UCSD-AML1 (cell line): Measurements from ENCODE around the gene MAGED2.
"Not testable (repeated sequence)": the region's sequence is repeated elsewhere in the genome, so short reads cannot be mapped to it uniquely, and the experiment has no call there.

Source experiments
- DNase-seq: peaks from one replicate; lab custom pipeline; 2025; ENCODE audit not compliant: unreplicated experiment; lab: John Stamatoyannopoulos, UW

MAGED2 gene

GRCh38 chrX:54807524-54808108 is at the start of gene MAGED2:
Gene MAGED2 (plus strand): TSS chrX:54807745. CDS start chrX:54809332, 1,587 bp downstream.
- DNase-seq: peak; percentile 61

- no peak for DNase-seq
Measured at GRCh38 chrX:54758114-54759055, 49.2 kb upstream of the MAGED2 start.

- DNase-seq: not testable (repeated sequence)
Measured at GRCh38 chrX:54774391-54775094, 33.0 kb upstream of the MAGED2 start.

GRCh38 chrX:54776061-54776460 is 31.5 kb upstream of the MAGED2 start:
- no peak for DNase-seq

GRCh38 chrX:54776987-54777672 is 30.4 kb upstream of the MAGED2 start:
- no peak for DNase-seq

- peak; percentile 21 for DNase-seq
Measured at GRCh38 chrX:54785901-54786300, 21.6 kb upstream of the MAGED2 start.

GRCh38 chrX:54786967-54787366 is 20.6 kb upstream of the MAGED2 start:
- DNase-seq: peak; percentile 19

GRCh38 chrX:54788446-54788845 is 19.1 kb upstream of the MAGED2 start:
- DNase-seq: no peak

GRCh38 chrX:54789405-54789804 is 18.1 kb upstream of the MAGED2 start:
- DNase-seq: not testable (repeated sequence)

- no peak for DNase-seq
Measured at GRCh38 chrX:54794028-54794427, 13.5 kb upstream of the MAGED2 start.

GRCh38 chrX:54794795-54795194 is 12.8 kb upstream of the MAGED2 start:
- no peak for DNase-seq

- no peak for DNase-seq
Measured at GRCh38 chrX:54798137-54798536, 9.4 kb upstream of the MAGED2 start, which contains the start of gene ITIH6. Gene ITIH6 (minus strand): TSS chrX:54798255. CDS start chrX:54798210, 45 bp downstream.

- DNase-seq: no peak
Measured at GRCh38 chrX:54799046-54799445, 8.5 kb upstream of the MAGED2 start.

GRCh38 chrX:54808109-54808604 is 612 bp downstream of the MAGED2 start:
- peak; percentile 78 for DNase-seq

GRCh38 chrX:54808605-54809483 is 1.3 kb downstream of the MAGED2 start:
- DNase-seq: peak; percentile 94

- DNase-seq: no peak
Measured at GRCh38 chrX:54810532-54810931, 3.0 kb downstream of the MAGED2 start.

- no peak for DNase-seq
Measured at GRCh38 chrX:54811301-54811885, 3.8 kb downstream of the MAGED2 start.

- no peak for DNase-seq
Measured at GRCh38 chrX:54812306-54812705, 4.8 kb downstream of the MAGED2 start.

- no peak for DNase-seq
Measured at GRCh38 chrX:54817220-54817820, 9.8 kb downstream of the MAGED2 start.
